ENCODE results near the gene MTMR1.

Gene MTMR1

DNA sequence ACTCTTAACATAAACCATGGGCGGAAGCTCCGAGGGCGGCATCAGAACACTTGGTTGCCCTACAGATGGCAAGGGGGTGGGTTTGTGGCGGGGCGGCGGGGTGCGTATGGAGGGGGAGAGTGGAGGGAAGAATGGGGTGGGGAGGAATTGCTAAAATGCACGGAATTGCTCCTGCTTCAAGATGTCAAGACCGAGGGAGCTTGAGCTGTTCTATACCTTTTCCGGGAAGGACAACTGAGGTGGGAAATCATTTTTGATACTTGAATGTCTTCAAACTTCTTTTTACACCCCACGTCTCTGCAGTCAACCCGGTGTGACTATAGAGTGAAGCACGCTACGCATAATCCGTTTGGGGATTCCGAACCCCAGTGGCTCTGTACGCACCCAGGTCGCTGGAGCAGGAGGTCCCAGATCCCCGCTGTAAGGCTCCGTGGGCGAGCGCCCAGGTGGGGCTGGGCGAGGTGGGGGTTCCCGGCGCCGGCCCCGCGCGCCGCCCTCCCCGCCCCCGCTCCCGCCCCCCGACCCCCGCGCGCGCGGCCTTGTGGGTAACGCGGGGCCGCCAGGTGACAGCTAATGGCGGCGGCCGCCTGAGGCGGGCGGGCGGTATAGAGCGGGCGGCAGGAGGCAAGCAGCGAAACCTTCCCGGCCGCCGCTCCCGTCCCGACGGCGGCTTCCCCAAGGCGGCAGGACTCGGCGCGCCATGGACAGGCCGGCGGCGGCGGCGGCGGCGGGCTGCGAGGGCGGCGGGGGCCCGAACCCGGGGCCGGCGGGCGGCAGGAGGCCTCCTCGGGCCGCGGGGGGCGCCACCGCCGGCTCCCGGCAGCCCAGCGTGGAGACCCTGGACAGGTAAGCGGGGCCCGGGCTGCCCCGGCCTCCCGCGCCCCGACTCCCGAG is at the start of gene MTMR1:
Gene MTMR1, plus strand, starts transcription at position 566 of the 894 bp plus-strand sequence. Its CDS starts 135 bp downstream, at position 701.
- no peak for DNase-seq

DNA sequence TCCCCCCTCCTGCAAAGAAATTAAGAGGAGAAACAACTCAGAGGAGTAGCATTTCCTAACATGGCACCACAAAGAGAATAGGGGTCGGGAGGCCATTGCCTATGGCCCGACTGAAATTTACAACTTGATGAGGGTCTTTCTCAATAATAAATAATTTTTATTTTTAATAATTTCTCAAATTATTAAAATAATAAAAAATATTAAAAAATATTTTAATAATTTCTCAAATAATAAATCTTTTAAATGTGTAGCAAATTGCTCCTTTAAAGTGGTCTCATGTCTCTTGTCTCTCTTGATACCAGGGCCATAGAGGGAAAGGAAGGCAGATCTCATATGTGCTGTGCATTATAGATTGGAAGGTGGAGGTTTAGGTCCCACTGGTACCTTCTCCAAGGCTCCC is 49.2 kb upstream of the MTMR1 start:
- DNase-seq: no peak

DNA sequence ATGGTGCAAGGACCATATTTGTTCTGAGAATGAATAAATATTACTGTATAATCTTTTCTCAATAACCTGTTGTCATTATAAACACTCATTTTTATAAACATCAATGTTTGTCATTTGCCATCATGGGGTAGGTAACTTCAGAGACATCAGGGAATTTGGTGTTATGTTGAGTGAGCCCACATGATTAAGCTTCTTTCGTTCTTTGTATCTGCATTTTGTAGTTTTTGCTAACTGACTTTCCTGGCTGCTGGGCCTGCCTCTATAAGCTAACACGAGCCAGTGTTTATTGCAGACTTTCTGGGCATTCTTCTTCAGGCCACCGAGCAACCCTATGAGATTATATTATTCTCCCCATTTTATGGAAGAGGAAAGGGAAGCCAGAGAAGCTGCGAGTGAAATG is 48.8 kb upstream of the MTMR1 start:
- no peak for DNase-seq

DNA sequence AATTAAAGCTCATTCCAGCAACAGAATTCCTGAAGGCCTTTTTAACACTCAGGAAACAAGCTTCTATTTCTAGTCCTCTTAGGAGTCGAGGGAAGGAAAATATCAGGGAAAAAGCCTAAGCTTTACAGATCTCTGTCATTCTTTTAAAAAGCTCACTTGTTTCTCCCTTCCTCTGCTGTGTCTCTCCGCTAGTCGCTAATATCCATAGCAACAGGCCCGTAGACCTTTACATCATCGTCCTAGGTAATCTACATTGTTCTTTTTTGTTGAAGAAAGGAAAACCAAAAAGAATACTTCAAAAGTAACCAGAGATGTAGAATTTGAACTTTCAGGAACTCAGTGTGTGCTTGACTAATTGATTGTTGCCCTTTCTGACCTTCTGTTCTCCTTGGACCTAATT is 45.9 kb upstream of the MTMR1 start:
- no peak for DNase-seq

DNA sequence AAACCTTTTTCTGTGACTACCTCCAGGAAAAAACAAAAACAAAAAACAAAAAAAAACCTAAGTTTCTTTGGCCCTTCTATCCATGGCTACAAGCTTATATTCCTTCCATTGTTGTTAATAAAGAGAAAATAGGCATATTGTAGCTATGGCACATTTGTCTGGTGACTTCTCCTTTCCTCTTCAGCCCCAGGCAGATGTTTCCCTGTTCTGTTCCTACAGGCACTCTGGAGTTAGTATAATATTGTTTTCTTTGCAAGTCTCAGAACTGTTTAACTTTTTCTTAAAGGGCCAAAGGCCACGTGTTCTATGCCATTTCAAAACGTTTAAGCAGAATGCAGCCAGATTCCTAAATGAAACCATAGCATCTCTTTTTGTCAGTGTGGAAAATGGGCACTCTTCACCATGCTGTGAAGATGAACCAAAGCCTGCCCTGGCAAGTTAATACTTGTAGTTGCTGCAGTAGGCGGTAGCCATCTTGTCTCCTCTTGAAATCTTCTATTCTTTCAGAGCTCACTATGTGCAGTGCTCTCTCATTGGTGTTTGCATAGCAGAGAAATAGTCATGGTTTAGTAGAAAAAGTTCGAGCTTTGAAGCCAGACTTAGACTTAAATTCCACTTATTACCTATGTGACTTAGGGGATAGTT is 44.8 kb upstream of the MTMR1 start:
- DNase-seq: no peak

DNA sequence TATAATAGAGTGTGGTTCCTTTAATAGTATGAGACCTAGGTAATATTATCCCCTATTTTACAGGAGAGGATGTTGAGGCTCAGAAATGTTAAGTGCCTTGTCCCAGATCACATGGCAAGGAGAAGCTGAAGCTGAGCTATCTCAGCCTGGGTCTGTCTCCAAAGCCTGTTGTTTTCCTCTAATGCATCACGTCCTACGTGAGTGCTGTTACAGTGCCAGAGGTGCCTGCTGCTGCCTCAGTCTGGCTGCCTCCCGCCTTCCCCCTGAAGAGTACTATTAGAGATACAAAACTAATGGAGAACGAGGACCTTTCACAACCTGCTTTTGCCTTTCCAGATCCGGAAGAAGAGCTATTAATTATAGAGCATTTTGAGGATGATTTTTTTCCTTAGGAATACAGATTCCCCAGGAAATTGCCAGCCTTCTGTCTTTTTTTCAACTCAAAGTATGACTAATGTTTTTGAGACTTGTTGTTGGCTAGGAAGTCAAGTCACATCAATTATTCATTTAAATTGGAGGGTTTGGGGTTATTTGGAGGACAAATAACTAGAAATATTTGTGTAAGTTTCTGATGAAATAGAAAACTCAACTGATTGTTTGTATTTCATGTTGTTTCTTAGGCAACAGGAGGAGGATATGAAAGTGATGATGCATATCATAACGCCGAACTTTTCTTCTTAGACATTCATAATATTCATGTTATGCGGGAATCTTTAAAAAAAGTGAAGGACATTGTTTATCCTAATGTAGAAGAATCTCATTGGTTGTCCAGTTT is 43.9 kb upstream of the MTMR1 start:
- DNase-seq: no peak

DNA sequence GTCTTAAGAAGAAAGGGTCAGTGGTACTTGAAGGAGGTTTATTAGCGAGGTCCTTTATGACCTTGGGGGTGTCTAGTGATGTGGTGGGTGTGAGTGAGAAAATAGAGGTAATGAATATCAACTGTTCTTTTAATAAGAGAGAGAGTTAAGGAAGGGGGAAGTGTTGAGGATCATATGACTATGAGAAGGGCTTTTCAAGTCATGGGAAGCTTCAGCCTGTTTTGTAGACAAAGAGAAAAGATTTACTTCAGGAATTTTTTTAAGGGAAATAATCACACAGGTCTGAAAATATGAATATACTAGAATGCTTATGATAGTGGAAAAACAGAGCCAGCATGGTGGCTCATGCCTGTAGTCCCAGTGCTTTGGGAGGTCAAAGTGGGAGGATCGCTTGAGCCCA is 41.3 kb upstream of the MTMR1 start:
- no peak for DNase-seq

DNA sequence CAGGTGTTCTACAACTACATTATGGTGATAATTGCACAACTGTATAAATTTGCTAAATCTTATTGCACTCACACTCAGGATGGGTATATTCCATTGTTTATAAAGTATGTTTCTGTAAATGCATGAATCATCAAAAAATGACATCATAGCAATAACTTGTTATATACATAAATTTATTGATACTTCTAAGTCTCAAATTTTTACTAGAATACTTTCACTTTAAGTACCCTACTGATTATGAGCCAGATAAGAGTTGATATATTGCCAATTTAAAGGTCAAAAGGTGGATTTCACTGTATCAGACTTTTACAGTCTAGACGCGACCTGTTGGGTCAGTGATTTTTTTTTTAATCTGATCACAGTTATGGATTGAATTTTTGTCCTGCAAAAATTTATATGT is 37.4 kb upstream of the MTMR1 start:
- no peak for DNase-seq

DNA sequence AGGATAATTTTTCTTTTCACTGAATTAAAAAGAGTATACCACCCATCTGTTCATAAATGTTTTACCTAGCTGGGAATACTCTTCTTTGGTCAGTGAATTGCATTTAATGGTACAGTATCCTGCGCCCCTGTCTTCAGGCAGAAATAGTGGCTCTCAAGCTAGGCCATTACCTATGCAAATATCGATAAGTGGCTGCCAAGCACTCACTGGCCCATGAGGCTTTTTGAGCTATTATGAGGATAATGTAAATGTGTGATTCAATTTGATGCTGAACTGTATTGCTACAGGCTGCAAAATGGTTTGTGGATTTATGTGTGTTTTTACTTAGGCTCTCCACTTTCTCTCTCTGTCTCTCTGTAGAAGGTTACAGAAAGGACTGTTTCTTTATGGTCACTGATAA is 30.1 kb upstream of the MTMR1 start:
- DNase-seq: no peak

DNA sequence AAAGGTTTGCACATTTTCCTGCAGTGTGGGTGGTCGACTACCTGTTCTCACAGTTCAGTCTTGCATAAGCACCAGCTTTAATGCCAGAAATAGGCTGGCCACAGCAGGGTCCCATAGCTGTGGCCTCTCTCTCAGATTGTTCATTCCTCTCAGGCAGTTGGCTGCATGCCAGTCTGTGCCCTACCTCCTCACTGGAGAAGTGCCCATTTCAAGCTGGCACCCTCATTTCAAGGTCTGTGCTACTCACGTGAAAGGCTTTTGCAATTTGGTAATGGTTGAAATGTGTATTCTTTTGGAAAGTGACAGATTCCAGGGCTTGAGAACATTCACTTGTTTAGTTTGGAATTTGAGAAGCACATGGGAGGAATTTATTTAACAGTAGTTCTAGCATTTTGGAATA is 28.9 kb upstream of the MTMR1 start:
- DNase-seq: no peak

DNA sequence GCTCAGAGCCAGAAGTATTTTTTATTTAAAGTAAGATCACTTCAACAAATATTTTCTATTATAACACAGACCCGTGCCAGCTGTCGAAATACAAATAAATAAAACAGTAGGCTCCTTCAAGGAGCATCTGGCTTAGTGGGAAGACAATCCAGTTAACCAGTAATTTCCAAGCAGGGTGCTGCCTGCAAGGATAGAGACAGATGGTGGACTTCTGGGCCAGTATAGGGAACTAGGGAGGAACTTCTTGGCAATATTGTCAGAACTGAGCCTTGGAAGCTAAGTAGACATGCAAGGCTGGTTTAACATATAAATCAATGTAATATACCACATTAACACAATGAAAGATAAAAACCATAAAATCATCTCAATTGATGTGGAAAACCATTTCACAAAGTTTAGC is 17.0 kb upstream of the MTMR1 start:
- no peak for DNase-seq

DNA sequence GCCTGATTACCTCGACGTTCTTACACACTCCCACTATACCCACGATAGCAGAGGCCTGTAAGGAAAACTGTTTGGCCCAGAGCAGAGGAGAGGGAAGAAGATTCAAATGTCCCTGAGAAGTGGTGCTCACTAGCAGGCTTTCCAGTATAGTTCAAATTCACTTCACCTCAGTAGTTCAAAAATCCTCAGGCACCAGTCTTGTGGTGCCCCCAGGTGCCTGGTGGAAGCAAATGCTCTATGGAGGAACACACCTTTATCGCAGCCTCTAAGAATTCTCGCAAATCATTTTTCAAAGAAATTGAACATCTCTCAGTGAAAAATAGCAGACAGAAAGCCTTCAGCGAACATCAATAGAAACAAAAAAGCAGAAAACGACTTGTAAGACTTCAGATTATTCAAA is 12.2 kb upstream of the MTMR1 start:
- DNase-seq: no peak

DNA sequence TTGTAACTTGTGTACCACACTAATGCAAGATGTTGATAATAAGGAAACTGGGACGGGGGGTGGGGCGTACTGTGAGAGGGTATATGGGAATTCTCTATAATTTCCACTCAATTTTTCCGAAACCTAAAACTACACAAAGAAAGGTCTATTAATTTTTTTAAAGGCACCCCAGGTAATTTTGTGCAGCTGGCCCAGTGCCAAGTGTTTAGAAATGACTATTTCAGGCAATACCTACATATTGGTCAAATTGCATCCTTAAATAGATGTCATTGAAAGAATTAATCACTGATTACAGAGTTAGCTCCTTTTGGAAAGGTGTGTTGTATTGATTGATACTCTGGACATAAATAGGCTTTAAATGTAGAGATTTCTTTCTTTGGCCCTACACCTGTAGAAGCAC is 10.1 kb upstream of the MTMR1 start:
- DNase-seq: no peak

DNA sequence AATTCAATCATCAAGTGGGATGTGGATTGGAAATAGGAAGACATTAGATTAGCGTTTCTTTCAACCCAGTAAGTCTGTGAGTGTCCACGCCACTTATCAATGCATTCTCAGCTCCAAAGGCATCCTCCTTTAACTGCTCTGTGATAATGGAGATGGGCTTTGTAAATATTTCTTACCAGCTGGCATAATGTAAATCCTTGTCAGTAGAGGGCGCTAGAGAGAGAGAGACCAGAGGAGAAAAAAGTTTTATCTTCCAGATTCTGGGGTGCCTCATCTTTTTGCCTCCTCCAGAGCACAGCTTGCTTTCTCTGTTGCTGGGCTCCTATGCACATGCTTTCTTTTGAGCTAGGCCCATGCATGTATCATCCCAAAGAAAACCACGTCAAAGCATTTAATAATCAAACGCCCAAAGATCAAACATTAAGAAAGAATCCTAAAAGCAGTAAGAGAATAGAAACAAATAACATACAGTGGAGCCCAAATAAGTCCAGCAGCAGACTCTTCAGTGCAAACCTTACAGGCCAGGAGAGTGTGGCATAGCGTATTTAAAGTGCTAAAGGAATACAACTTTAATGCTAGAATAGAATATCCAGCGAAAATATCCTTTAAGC is 9.6 kb upstream of the MTMR1 start:
- DNase-seq: no peak

DNA sequence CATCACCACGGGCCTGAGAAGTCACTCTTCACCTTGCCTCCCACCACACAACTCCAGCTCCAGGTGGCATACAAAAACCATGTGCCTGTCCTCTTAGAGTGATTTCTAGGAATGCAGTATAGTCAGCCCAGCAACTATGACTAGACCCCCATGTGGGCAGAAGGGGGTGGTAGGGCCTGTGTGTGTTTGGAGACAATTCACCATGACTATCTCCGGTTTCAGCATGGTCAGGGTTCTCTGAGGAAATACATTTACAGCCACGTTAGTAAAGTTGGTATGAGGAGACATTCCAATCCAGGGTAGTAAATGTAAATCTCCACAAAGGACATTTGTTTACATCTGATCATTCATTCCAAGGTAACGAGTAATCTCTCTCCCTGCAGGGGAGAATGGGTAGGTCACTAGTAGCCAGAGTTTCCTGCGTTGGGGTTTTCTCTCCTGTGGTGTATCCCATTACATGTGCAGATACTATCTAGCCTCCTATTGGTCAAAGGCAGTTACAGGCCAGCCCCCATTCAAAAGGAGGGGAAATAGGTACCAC is 4.2 kb upstream of the MTMR1 start:
- no peak for DNase-seq

DNA sequence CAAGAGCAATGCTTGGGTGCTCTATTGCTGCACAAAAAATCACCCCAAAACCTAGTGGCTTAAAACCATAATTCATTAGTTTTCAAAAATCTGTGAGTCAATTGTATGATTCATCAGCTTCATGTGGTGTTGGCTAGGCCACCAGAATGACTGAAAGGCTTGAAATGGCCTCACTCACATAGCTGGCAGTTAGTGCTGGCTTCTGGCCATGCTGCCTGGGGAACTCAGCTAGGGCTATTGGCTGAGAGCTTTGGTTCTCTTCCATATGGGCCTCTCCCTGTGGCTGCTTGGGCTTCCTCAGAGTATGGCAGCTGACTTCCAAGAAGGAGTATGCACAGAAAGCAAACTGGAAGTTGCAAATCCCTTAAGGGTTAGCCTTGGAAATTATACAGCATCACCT is 3.1 kb upstream of the MTMR1 start:
- DNase-seq: no peak

DNA sequence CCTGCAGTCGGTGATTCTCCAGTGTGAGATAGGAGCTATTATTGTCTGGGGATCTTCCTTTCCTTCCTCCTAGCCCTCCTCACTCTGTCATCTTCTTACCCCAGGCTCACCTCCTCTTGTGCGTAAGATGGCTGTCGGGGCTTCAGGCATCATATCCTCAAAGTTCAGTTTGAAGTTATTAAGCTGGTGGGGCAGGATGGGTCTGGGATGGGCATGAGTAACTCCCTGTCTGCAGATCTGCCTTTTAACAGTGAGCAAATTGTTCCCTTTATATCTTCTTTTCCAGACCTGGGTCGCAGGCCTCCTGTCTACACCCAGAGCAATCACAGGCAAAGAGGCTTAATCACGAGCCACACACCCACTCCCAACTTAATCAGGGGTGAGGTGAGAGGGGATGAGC is 900 bp upstream of the MTMR1 start:
- no peak for DNase-seq

DNA sequence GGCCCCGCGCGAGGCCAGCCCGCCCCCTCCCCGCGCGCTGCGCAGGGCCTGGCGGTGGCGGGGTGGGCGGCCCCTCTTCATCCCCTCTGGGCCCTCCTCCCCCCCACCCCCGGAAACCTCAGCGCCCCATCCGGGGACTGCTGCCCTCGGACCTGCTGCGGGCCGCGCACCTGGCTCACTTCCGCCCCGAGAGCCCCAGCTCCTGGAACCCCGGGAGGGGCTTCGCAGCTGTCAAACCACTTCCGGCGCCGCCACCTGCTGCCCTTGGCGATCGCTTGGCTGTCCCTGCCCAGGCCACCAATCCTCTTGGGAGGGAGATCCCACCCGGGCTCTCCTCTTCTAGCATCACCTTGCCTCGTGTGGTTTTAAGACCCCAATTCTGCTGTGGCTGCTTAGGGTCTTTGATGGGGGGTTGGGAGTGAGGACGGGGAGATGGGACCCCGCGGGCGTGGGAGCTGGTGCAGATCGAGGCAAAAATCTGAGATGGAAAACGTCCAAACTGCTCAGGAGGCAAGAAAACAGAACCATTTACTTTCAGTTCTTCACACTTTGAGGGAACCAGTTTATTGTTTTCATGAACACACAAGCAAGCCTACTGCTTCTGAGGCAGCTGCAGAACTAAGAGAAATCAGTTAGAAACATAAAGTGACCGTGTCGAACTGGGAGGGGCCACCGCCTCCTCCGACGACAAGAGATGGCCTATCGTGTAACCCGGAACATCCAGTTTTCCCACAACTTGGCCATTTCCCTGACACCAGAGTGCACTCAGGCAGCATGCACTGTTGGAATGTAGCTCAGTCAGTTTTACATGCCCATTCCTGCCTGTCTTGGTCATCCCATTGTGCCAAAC is 754 bp downstream of the MTMR1 start:
- no peak for DNase-seq

DNA sequence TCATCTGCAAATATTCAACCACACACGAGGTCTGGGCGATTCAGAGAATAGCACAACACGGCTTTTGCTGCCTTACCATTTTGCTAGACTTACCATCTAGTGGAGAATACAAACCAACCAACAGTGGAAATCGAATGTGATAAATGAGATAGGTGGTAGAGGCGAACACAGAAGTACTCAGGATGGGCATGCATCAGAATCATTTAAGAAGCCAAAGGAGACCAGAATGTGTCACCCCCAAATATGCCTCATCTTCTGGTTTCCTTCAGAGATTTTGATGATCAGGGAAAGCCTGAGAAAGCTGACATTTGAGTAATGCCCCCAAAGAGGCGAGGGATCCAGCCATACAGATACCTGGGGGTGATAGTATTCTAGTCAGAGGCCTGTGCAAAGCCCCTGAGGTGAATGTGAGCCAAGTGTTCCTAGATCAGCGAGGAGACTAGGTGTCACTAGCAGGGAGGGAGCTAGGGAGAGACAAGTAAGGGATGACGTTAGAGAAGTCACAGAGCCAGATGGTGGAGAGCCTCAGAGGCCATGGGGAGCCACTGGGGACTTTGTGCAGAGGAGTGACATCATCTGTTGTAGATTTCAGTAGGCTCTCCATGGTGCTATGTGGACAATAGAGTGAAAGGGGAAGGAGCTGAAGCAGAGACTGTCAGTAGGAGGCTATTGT is 1.7 kb downstream of the MTMR1 start:
- DNase-seq: no peak

DNA sequence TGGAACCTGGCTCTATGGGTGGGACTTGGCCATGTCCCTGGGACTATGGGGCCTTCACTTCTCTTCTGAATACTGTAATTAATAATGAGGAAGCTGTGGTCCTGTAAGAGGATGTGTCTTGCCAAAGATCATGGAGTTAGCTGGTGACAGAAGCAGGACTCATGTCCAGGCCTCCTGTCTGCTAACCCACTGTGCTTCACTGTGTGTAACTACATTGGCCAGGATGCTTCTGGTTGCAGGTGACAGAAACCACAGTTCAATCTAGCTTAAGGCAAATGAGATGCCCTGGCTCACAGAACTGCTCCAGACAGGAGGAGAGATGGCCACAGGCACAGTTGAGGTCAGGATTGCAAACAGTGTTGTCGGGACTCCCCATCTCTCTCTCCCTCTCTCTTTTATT is 3.1 kb downstream of the MTMR1 start:
- DNase-seq: no peak

DNA sequence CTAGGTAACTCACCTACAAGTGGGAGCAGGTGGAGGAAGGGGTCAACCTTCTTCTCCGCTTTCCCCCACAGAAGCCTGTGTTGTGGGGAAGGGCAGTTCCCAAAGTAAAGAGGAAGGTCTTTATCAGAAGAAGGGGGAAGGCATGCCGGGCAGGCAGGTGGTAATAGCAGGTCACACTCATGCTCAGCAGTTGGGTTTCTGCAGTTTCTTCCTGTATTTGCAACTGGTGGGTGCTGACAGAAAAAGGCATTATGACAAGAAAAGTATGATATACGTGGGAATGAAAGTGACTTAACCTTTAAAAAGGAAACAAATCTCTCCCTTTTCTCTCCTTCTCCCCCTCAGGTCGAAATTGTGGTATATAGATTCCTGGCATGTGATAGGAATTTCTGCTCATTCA is 3.7 kb downstream of the MTMR1 start:
- no peak for DNase-seq

DNA sequence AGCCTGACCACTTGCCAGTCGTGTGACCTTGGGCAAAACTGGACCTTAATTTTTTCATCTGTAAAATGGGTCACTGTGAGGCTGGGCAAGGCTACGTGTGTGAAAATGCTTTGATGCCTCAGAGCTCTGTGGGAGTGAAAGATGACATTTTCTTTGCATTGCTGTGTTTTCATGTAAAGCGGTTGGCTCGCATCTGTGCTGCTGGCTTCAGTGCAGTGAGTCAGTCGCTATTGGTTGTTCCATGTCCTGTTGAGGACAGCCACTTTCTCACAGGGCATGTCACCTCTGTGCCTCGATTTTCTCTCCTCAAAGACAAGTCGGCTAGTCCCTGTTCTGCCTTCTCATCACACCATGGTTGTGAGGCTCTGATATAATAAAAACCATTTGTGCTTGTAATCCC is 4.4 kb downstream of the MTMR1 start:
- no peak for DNase-seq
